ENCODE results near the gene CLDN2. TPM values are rescaled to one million over a fixed set of nuclear protein-coding genes. Genes with fewer than 3 reads are reported as not detected.

CLDN2 gene
- total RNA-seq, 1 experiment from 2014 or later = not detected

DNA sequence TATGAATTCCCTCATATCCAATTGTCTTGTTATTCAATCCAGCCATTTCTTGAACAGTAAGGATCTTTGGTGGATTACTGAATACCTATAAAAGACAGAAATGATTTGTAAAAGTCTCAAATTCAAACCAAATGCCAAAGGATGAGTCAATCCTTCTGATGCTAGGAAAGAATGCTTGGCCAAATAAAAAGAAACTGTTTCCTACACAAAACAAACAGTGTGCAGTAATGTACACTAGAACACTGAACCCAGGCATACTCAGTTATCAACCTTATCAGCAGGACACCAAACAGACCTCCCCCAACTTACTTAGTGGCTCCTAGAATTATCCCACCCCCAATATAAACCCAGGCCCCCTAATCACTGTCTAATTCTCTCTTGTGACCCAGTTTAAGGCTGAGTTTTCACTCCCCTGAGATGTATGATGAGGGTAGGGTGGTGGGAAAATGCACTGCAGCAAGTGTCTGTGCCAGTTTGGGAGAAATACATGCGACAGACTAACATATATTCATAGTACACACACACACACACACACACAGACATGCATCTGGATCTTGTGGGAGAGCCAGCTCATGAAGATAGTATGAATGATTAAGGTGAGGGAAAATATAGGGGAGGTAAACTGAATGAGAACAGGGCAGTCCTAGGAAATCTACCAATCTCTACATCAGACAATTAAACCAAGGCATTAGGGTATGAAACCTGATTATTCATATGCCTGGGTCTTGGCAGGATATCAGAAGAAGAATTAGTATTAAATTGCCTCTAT lies 35.0 kb downstream of the CLDN2 start:
- no TSS peak for BruUV-seq (replicated peaks)
- Histone ChIP-seq H3K4me1 (replicated peaks; ENCODE audit: insufficient read depth) (peaks cover 18% of the 10 kb centered on the region), H2AFZ (no peak overlapping the region), H3K9me3 (ENCODE audit: insufficient read depth, low read depth) (no peaks in the 10 kb centered on the region), H3K9me2 (ENCODE audit: insufficient read depth) (no peaks in the 10 kb centered on the region), H3K27me3 (ENCODE audit: insufficient read depth, low read depth) (no peaks in the 10 kb centered on the region), H3K27ac (peak overlapping the region; percentile 41), H3K4me2 (peak overlapping the region; percentile 32), H4K20me1 (ENCODE audit: insufficient read depth) (no peaks in the 10 kb centered on the region), H3K79me2 (ENCODE audit: low read depth) (no peaks in the 10 kb centered on the region), H3K4me3 (no peak overlapping the region), H3K36me3 (ENCODE audit: low read depth) (no peaks in the 10 kb centered on the region), H3F3A (ENCODE audit: insufficient read depth, low read depth) (no peaks in the 10 kb centered on the region)
- TF ChIP-seq EZH2 (IDR thresholded peaks at IDR 0.05; ENCODE audit: low read depth) = no peak
- TF ChIP-seq, protein P1, sequence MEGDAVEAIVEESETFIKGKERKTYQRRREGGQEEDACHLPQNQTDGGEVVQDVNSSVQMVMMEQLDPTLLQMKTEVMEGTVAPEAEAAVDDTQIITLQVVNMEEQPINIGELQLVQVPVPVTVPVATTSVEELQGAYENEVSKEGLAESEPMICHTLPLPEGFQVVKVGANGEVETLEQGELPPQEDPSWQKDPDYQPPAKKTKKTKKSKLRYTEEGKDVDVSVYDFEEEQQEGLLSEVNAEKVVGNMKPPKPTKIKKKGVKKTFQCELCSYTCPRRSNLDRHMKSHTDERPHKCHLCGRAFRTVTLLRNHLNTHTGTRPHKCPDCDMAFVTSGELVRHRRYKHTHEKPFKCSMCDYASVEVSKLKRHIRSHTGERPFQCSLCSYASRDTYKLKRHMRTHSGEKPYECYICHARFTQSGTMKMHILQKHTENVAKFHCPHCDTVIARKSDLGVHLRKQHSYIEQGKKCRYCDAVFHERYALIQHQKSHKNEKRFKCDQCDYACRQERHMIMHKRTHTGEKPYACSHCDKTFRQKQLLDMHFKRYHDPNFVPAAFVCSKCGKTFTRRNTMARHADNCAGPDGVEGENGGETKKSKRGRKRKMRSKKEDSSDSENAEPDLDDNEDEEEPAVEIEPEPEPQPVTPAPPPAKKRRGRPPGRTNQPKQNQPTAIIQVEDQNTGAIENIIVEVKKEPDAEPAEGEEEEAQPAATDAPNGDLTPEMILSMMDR (conservative IDR thresholded peaks at IDR 0.05) = no peak
- CTCF ChIA-PET = no interaction called here
- intact Hi-C loops (cut with micrococcal nuclease; ENCODE audit: unreplicated experiment) = loop anchor here (2.0 kb wide), 1 partner anchor 60 kb away; no protein-coding TSS in a partner anchor
- peak in 1 of 2 experiments; percentile 70 for DNase-seq
- POLR2A ChIA-PET (ENCODE audit: unreplicated experiment) = no interaction called here

DNA sequence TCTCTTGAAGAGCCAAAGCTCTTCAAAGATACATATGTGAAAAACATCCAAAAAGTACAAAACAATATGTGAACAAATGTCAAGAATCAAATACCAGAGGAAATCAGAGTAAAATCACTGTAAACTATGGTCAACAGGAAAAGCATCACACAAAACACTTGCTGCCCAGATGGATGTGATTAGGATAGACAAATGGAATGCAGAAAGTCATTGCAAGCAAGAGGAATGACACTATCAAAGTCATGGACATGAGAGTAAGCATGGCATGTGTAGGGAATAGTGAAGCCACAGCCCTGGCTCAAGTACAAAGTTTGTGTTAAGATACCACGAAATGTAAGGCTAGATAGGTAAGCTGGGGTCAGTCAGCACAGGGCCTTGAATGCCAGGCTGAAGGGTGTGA lies 37.7 kb downstream of the CLDN2 start:
- ChIA-PET POLR2A (ENCODE audit: unreplicated experiment) (no interaction called here), CTCF (no interaction called here)
- Histone ChIP-seq H2AFZ (no peak overlapping the region), H3F3A (ENCODE audit: insufficient read depth, low read depth) (no peaks in the 10 kb centered on the region), H3K9me2 (ENCODE audit: insufficient read depth) (no peaks in the 10 kb centered on the region), H3K9me3 (ENCODE audit: insufficient read depth, low read depth) (no peaks in the 10 kb centered on the region), H3K4me1 (replicated peaks; ENCODE audit: insufficient read depth) (peaks cover 18% of the 10 kb centered on the region), H3K4me3 (no peak overlapping the region), H3K36me3 (ENCODE audit: low read depth) (no peaks in the 10 kb centered on the region), H4K20me1 (ENCODE audit: insufficient read depth) (no peaks in the 10 kb centered on the region), H3K79me2 (ENCODE audit: low read depth) (no peaks in the 10 kb centered on the region), H3K27me3 (ENCODE audit: insufficient read depth, low read depth) (no peaks in the 10 kb centered on the region), H3K27ac (no peak overlapping the region), H3K4me2 (no peak overlapping the region)
- BruUV-seq (replicated peaks) = no TSS peak
- intact Hi-C loops (cut with micrococcal nuclease; ENCODE audit: unreplicated experiment) = no loop called here
- TF ChIP-seq EZH2 (IDR thresholded peaks at IDR 0.05; ENCODE audit: low read depth) = no peak
- TF ChIP-seq, protein P1 (conservative IDR thresholded peaks at IDR 0.05) = no peak
- no peak for DNase-seq

DNA sequence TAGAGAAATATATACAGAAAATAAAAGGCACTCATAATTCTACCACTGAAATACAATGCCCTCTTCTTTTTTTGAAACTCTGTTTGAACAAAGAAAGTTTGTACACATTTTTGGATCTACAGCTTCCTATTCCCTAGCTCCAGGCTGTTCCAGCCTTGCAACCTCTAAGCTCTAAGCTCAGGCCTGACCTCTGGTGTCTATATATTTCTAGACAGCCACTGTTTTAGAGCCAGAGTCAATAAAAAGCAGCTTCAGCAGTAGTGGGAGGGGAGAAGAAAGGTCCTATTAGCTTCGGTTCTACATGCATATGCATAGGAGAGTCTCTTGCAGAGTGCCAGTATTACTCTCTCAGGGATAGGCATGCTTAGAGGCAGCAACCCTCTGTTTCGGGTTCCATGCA lies 39.7 kb downstream of the CLDN2 start:
- no peaks in the 10 kb centered on the region for H3K9me2 ChIP-seq (ENCODE audit: insufficient read depth)
- H3K9me3 ChIP-seq (ENCODE audit: insufficient read depth, low read depth) = no peaks in the 10 kb centered on the region
- H3K4me3 ChIP-seq = no peak overlapping the region
- H3K4me1 ChIP-seq (replicated peaks; ENCODE audit: insufficient read depth) = peaks cover 9% of the 10 kb centered on the region
- BruUV-seq (replicated peaks) = no TSS peak
- H3K27ac ChIP-seq = no peak overlapping the region
- no peaks in the 10 kb centered on the region for H3F3A ChIP-seq (ENCODE audit: insufficient read depth, low read depth)
- no peaks in the 10 kb centered on the region for H3K36me3 ChIP-seq (ENCODE audit: low read depth)
- H2AFZ ChIP-seq = no peak overlapping the region
- no peaks in the 10 kb centered on the region for H3K27me3 ChIP-seq (ENCODE audit: insufficient read depth, low read depth)
- H3K4me2 ChIP-seq = no peak overlapping the region
- H4K20me1 ChIP-seq (ENCODE audit: insufficient read depth) = no peaks in the 10 kb centered on the region
- peak in 1 of 2 experiments; percentile 50 for DNase-seq
- TF ChIP-seq, protein P1 (conservative IDR thresholded peaks at IDR 0.05) = peak; percentile 55
- TF ChIP-seq EZH2 (IDR thresholded peaks at IDR 0.05; ENCODE audit: low read depth) = no peak
- ChIA-PET POLR2A (ENCODE audit: unreplicated experiment) (no interaction called here), CTCF (interaction anchor here (0.8 to 1.3 kb wide), 3 partner anchors 21 to 65 kb away, joined by 3 to 9 read pairs (median 5); no protein-coding TSS in a partner anchor)
- intact Hi-C loops (cut with micrococcal nuclease; ENCODE audit: unreplicated experiment) = no loop called here
- no peaks in the 10 kb centered on the region for H3K79me2 ChIP-seq (ENCODE audit: low read depth)
